ENCODE measurements around the gene TTBK2. TPM values are rescaled to one million over a fixed set of nuclear protein-coding genes. Genes with fewer than 3 reads are reported as not detected.
"Not testable (repeated sequence)": the region's sequence is repeated elsewhere in the genome, so short reads cannot be mapped to it uniquely, and the experiment has no call there.

TTBK2 gene
- polyA plus RNA-seq, 3 donors, result 1.0 to 5.6 (median 3.5) TPM

- 50 to 78% (median 62%) methylated on average over 5 of the region's 5 CpGs for WGBS, 3 donors
- H3K27ac ChIP-seq (ENCODE audit: low read depth, low read length), result no peak overlapping the region
These were observed 5.7 kb downstream of the TTBK2 start for GRCh38 chr15:42914728-42915497.

- 77 to 88% (median 84%) methylated on average over 5 of the region's 5 CpGs for WGBS, 3 donors
- no peak overlapping the region for H3K27ac ChIP-seq (ENCODE audit: low read depth, low read length)
These were observed 9.5 kb downstream of the TTBK2 start for GRCh38 chr15:42911058-42911592.

GRCh38 chr15:42908538-42908937 lies 12.0 kb downstream of the TTBK2 start:
- H3K27ac ChIP-seq (ENCODE audit: low read depth, low read length), result no peak overlapping the region
- WGBS, 3 donors, result 65 to 69% (median 67%) methylated on average over 2 of the region's 2 CpGs

GRCh38 chr15:42903388-42904324 lies 16.9 kb downstream of the TTBK2 start:
- WGBS, 3 donors, result 84 to 90% (median 86%) methylated on average over 5 of the region's 5 CpGs
- no peak overlapping the region for H3K27ac ChIP-seq (ENCODE audit: low read depth, low read length)

GRCh38 chr15:42893911-42894310 lies 26.7 kb downstream of the TTBK2 start:
- 100% methylated on average over 1 of the region's 1 CpG for WGBS, 3 donors
- not testable (repeated sequence) for H3K27ac ChIP-seq (ENCODE audit: low read depth, low read length)

- no peak overlapping the region for H3K27ac ChIP-seq (ENCODE audit: low read depth, low read length)
- WGBS, 3 donors, result 84 to 90% (median 88%) methylated on average over 3 of the region's 3 CpGs
These were observed 29.0 kb downstream of the TTBK2 start for GRCh38 chr15:42891569-42891968.

- WGBS, 3 donors, result 81 to 86% (median 86%) methylated on average over 2 of the region's 2 CpGs
- H3K27ac ChIP-seq (ENCODE audit: low read depth, low read length), result no peak overlapping the region
These were observed 30.2 kb downstream of the TTBK2 start for GRCh38 chr15:42890161-42890913.

GRCh38 chr15:42887384-42887783 lies 33.2 kb downstream of the TTBK2 start:
- H3K27ac ChIP-seq (ENCODE audit: low read depth, low read length), result not testable (repeated sequence)
- 93 to 100% (median 97%) methylated on average over 3 of the region's 3 CpGs for WGBS, 3 donors

GRCh38 chr15:42880121-42880520 lies 40.5 kb downstream of the TTBK2 start:
- no peak overlapping the region for H3K27ac ChIP-seq (ENCODE audit: low read depth, low read length)
- WGBS, 3 donors, result 93 to 96% (median 93%) methylated on average over 1 of the region's 1 CpG

GRCh38 chr15:42879443-42879842 lies 41.1 kb downstream of the TTBK2 start:
- H3K27ac ChIP-seq (ENCODE audit: low read depth, low read length), result no peak overlapping the region
- 55 to 88% (median 82%) methylated on average over 4 of the region's 4 CpGs for WGBS, 3 donors

- H3K27ac ChIP-seq (ENCODE audit: low read depth, low read length), result no peak overlapping the region
These were observed 44.4 kb downstream of the TTBK2 start for GRCh38 chr15:42876224-42876623.

GRCh38 chr15:42868683-42869082 lies 51.9 kb downstream of the TTBK2 start:
- WGBS, 3 donors, result 97 to 98% (median 98%) methylated on average over 2 of the region's 2 CpGs
- no peak overlapping the region for H3K27ac ChIP-seq (ENCODE audit: low read depth, low read length)

GRCh38 chr15:42863572-42864239 lies 56.9 kb downstream of the TTBK2 start:
- no peak overlapping the region for H3K27ac ChIP-seq (ENCODE audit: low read depth, low read length)
- WGBS, 3 donors, result 12 to 66% (median 57%) methylated on average over 2 of the region's 2 CpGs

- no peak overlapping the region for H3K27ac ChIP-seq (ENCODE audit: low read depth, low read length)
- WGBS, 3 donors, result 98 to 100% (median 98%) methylated on average over 2 of the region's 2 CpGs
These were observed 61.4 kb downstream of the TTBK2 start for GRCh38 chr15:42858999-42859789.

GRCh38 chr15:42858540-42858939 lies 62.0 kb downstream of the TTBK2 start:
- WGBS, 3 donors, result 69 to 81% (median 72%) methylated on average over 2 of the region's 2 CpGs
- no peak overlapping the region for H3K27ac ChIP-seq (ENCODE audit: low read depth, low read length)

- WGBS, 3 donors, result 95 to 97% (median 97%) methylated on average over 3 of the region's 3 CpGs
- H3K27ac ChIP-seq (ENCODE audit: low read depth, low read length), result no peak overlapping the region
These were observed 66.0 kb downstream of the TTBK2 start for GRCh38 chr15:42854576-42854975.

- H3K27ac ChIP-seq (ENCODE audit: low read depth, low read length), result no peak overlapping the region
- WGBS, 3 donors, result 73 to 92% (median 88%) methylated on average over 2 of the region's 2 CpGs
These were observed 70.7 kb downstream of the TTBK2 start for GRCh38 chr15:42849836-42850235.
